ENCODE data around the gene MCU.
"Not testable (repeated sequence)": the region's sequence is repeated elsewhere in the genome, so short reads cannot be mapped to it uniquely, and the experiment has no call there.

Gene MCU

DNA sequence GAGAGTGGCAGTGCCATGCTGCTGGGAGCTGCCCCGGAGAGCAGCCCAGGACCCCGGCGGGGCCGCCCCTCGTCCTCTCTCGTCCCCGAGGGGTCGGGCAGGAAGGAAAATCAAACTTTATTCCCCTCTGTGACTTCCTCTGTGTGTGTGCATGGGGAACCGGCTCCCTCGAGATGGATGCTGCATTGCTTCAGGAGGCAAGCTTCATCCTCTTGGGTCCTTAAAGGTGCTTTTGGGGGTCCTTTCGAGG, 726 bp downstream of the MCU start:
- no peak for DNase-seq (ENCODE audit: extremely low spot score)
- CTCF ChIA-PET = interaction anchor here (0.7 to 2.0 kb wide), 2 partner anchors 51 to 142 kb away, joined by 5 to 7 read pairs; no protein-coding TSS in a partner anchor
- TF ChIP-seq, protein P1, sequence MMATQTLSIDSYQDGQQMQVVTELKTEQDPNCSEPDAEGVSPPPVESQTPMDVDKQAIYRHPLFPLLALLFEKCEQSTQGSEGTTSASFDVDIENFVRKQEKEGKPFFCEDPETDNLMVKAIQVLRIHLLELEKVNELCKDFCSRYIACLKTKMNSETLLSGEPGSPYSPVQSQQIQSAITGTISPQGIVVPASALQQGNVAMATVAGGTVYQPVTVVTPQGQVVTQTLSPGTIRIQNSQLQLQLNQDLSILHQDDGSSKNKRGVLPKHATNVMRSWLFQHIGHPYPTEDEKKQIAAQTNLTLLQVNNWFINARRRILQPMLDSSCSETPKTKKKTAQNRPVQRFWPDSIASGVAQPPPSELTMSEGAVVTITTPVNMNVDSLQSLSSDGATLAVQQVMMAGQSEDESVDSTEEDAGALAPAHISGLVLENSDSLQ (IDR thresholded peaks at IDR 0.05) = no peak
- TF ChIP-seq L3MBTL2 (conservative IDR thresholded peaks at IDR 0.05) = no peak; the same call in 1 of the 2 replicates
- no peak for TF ChIP-seq SUZ12 (IDR thresholded peaks at IDR 0.05)
- no peak for TF ChIP-seq HDGF (IDR thresholded peaks at IDR 0.05; ENCODE audit: borderline replicate concordance)
- TF ChIP-seq FOXA1 (IDR thresholded peaks at IDR 0.05) = no peak
- TF ChIP-seq NFRKB (IDR thresholded peaks at IDR 0.05) = no peak
- TF ChIP-seq TARDBP (IDR thresholded peaks at IDR 0.05) = no peak

GRCh38 chr10:72692994-72693781, 1.2 kb downstream of the MCU start:
- TF ChIP-seq CTBP1 (IDR thresholded peaks at IDR 0.05; ENCODE audit: borderline replicate concordance) = no peak
- no peak for TF ChIP-seq FOXK2 (IDR thresholded peaks at IDR 0.05)
- no peak for TF ChIP-seq HDGF (IDR thresholded peaks at IDR 0.05; ENCODE audit: borderline replicate concordance)
- TF ChIP-seq FOXM1 (IDR thresholded peaks at IDR 0.05; ENCODE audit: borderline replicate concordance) = no peak
- no peak for TF ChIP-seq L3MBTL2 (conservative IDR thresholded peaks at IDR 0.05)
- TF ChIP-seq LEF1 (IDR thresholded peaks at IDR 0.05; ENCODE audit: borderline replicate concordance) = no peak
- TF ChIP-seq, protein P1 (IDR thresholded peaks at IDR 0.05) = no peak
- TF ChIP-seq TARDBP (IDR thresholded peaks at IDR 0.05) = no peak
- TF ChIP-seq NFRKB (IDR thresholded peaks at IDR 0.05) = no peak
- no peak for TF ChIP-seq FOXA1 (IDR thresholded peaks at IDR 0.05)
- TF ChIP-seq ZNF384 (IDR thresholded peaks at IDR 0.05) = no peak

More for the DNA sequence above, 726 bp downstream of the MCU start:
- POLR2A ChIA-PET = interaction anchor here (1.2 to 3.1 kb wide), 4 partner anchors 10 to 337 kb away, joined by 3 to 18 read pairs (median 10); partner anchors contain the start of genes DNAJB12 and MICU1

DNA sequence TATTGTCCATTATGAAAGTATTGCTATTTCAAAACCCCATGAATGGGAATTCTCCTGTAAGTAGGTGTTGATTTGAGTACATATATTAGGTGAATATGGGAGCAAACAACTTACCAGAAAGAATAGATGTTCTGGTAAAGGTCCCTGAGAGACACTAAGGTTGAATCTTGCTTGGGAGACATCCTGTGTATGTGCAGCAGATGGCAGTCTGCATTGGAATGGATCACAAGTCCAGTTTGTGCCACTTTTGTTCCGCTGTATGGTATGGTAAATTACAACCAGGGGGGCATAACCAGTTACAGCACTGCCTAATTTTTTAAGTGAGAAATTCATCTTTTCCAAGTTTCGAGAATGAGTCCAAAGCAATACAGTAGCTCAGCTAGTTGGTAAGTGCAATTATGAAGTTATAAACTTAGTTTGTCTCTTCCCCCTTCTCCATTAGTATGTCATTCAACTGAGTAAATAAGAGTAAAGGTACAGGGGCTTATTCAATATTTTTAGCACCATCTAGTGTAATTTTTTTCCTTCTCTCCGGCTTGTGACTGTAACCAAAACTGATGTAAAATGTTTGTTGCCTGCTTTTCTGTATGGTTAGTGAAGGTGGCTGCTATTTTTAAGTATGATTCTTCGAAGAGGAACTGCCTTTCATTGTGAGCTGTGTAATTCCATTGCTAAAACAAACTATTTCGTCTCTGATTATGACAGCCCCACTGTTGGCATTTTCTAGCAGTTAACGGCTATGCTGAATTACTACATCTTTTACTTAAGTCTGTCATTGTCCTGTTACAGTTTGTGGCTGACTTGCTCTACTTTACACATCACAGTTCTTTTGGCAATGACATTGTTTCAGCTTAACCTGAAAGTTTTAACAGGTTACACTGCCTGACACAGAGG, 2.8 kb downstream of the MCU start:
- CTCF ChIA-PET = interaction anchor here (0.6 kb wide), 2 partner anchors 108 to 173 kb away, joined by 3 to 6 read pairs; no protein-coding TSS in a partner anchor
- TF ChIP-seq SP1 (IDR thresholded peaks at IDR 0.05) (no peak), BHLHE40 (IDR thresholded peaks at IDR 0.05; ENCODE audit: borderline replicate concordance) (no peak), LEF1 (IDR thresholded peaks at IDR 0.05; ENCODE audit: borderline replicate concordance) (no peak)
- DNase-seq (ENCODE audit: extremely low spot score) = no peak
- POLR2A ChIA-PET = interaction anchor here (1.5 kb wide), 1 partner anchor 69 kb away, joined by 10 read pairs; the partner anchor contains the start of gene MICU1

More at GRCh38 chr10:72692994-72693781, 1.2 kb downstream of the MCU start:
- DNase-seq (ENCODE audit: extremely low spot score) = no peak
- ChIA-PET POLR2A (interaction anchor here (1.2 to 3.1 kb wide), 4 partner anchors 10 to 338 kb away, joined by 3 to 18 read pairs (median 10); partner anchors contain the start of genes DNAJB12 and MICU1), CTCF (interaction anchor here (0.6 to 2.0 kb wide), 3 partner anchors 50 to 238 kb away, joined by 4 to 7 read pairs (median 5); no protein-coding TSS in a partner anchor)

- ChIA-PET POLR2A (interaction anchor here (1.5 kb wide), 1 partner anchor 70 kb away, joined by 10 read pairs; the partner anchor contains the start of gene MICU1), CTCF (interaction anchor here (0.6 kb wide), 2 partner anchors 107 to 148 kb away, joined by 3 read pairs; no protein-coding TSS in a partner anchor)
- TF ChIP-seq ARNT (IDR thresholded peaks at IDR 0.05) (no peak), L3MBTL2 (conservative IDR thresholded peaks at IDR 0.05) (no peak), ZNF384 (IDR thresholded peaks at IDR 0.05) (no peak), BHLHE40 (IDR thresholded peaks at IDR 0.05; ENCODE audit: borderline replicate concordance) (no peak), TARDBP (IDR thresholded peaks at IDR 0.05) (no peak), NFRKB (IDR thresholded peaks at IDR 0.05) (no peak)
- TF ChIP-seq, protein P1 (IDR thresholded peaks at IDR 0.05) = no peak
- no peak for DNase-seq (ENCODE audit: extremely low spot score)
These were observed 3.6 kb downstream of the MCU start for GRCh38 chr10:72695496-72695895.

- TF ChIP-seq CTBP1 (IDR thresholded peaks at IDR 0.05; ENCODE audit: borderline replicate concordance) (no peak), ELF4 (IDR thresholded peaks at IDR 0.05) (no peak), BHLHE40 (IDR thresholded peaks at IDR 0.05; ENCODE audit: borderline replicate concordance) (no peak), HDGF (IDR thresholded peaks at IDR 0.05; ENCODE audit: borderline replicate concordance) (no peak), NFRKB (IDR thresholded peaks at IDR 0.05) (no peak), FOXA1 (IDR thresholded peaks at IDR 0.05) (no peak), L3MBTL2 (conservative IDR thresholded peaks at IDR 0.05) (no peak), SP1 (IDR thresholded peaks at IDR 0.05) (no peak), SUZ12 (IDR thresholded peaks at IDR 0.05) (no peak), LEF1 (IDR thresholded peaks at IDR 0.05; ENCODE audit: borderline replicate concordance) (no peak), ARNT (IDR thresholded peaks at IDR 0.05) (no peak)
- POLR2A ChIA-PET = no interaction called here
- CTCF ChIA-PET = no interaction called here
- no peak for DNase-seq (ENCODE audit: extremely low spot score)
These were observed 5.8 kb downstream of the MCU start for GRCh38 chr10:72697716-72698115.

- ChIA-PET POLR2A (interaction anchor here (1.0 kb wide), 1 partner anchor 11 kb away, joined by 3 read pairs; no protein-coding TSS in a partner anchor), CTCF (interaction anchor here (1.2 kb wide), 1 partner anchor 10 kb away, joined by 4 read pairs; no protein-coding TSS in a partner anchor)
- not testable (repeated sequence) for DNase-seq (ENCODE audit: extremely low spot score)
These were observed 10.5 kb downstream of the MCU start for GRCh38 chr10:72702465-72702864.

Data from HEK293T (cell line).